Kidney epithelial cell (primary cell): ENCODE data around the gene LRP8. TPM values are rescaled to one million over a fixed set of nuclear protein-coding genes. Genes with fewer than 3 reads are reported as not detected.

ENCODE experiments used
- DNase-seq: peaks from one replicate; pipeline ENCODE4 v3.0.0-alpha.2; 2010; ENCODE audit warnings: low read depth
- H3K27me3 ChIP-seq: 2 replicates; pipeline ENCODE4 v1.6.0; 2011; ENCODE audit warnings: low read length; ENCODE audit not compliant: control insufficient read depth, insufficient read depth
- H3K36me3 ChIP-seq: 2 replicates; pipeline ENCODE4 v1.5.1; 2011; ENCODE audit warnings: low read length; ENCODE audit not compliant: control insufficient read depth, insufficient read depth
- H3K4me3 ChIP-seq: 2 replicates; pipeline ENCODE4 v1.5.1; 2011; ENCODE audit warnings: low read depth, mild to moderate bottlenecking, control low read depth, low read length
- CTCF ChIP-seq: IDR thresholded peaks from 2 replicates; pipeline ENCODE4 v1.5.1; 2011; ENCODE audit warnings: mild to moderate bottlenecking, moderate library complexity, low read length, control low read depth, inconsistent platforms; ENCODE audit not compliant: insufficient read depth, poor library complexity, severe bottlenecking
- total RNA-seq: library from RNA; depleted of rRNA; stranded (reverse); fragments of >200 nt; gene quantifications from 2 replicates; pipeline ENCODE4 v1.2.3, GENCODE V29; 2015

The LRP8 gene
- total RNA-seq, 1 donor from 2014 or later: 7.5 TPM

- no peak for DNase-seq
Measured at GRCh38 chr1:53315456-53316423, 12.1 kb downstream of the LRP8 start.

GRCh38 chr1:53315046-53315445 lies 12.8 kb downstream of the LRP8 start:
- DNase-seq: no peak
- Histone ChIP-seq H3K36me3 (no peaks in the 10 kb centered on the region), H3K27me3 (no peaks in the 10 kb centered on the region), H3K4me3 (no peak overlapping the region)
- no peak for TF ChIP-seq CTCF

More at GRCh38 chr1:53315456-53316423, 12.1 kb downstream of the LRP8 start:
- H3K4me3 ChIP-seq: no peak overlapping the region
- no peaks in the 10 kb centered on the region for H3K36me3 ChIP-seq
- no peaks in the 10 kb centered on the region for H3K27me3 ChIP-seq
- no peak for TF ChIP-seq CTCF

- H3K36me3 ChIP-seq: no peaks in the 10 kb centered on the region
- no peak overlapping the region for H3K4me3 ChIP-seq
- no peaks in the 10 kb centered on the region for H3K27me3 ChIP-seq
- no peak for DNase-seq
- no peak for TF ChIP-seq CTCF
Measured at GRCh38 chr1:53314606-53315005, 13.3 kb downstream of the LRP8 start.

- DNase-seq: no peak
- Histone ChIP-seq H3K4me3 (no peak overlapping the region), H3K27me3 (no peaks in the 10 kb centered on the region), H3K36me3 (no peaks in the 10 kb centered on the region)
- TF ChIP-seq CTCF: no peak
Measured at GRCh38 chr1:53314096-53314495, 13.8 kb downstream of the LRP8 start.

- DNase-seq: no peak
- H3K36me3 ChIP-seq: no peaks in the 10 kb centered on the region
Measured at GRCh38 chr1:53313556-53313955, 14.3 kb downstream of the LRP8 start.

More at GRCh38 chr1:53313556-53313955, 14.3 kb downstream of the LRP8 start:
- TF ChIP-seq CTCF: no peak
- Histone ChIP-seq H3K27me3 (no peaks in the 10 kb centered on the region), H3K4me3 (no peak overlapping the region)
